Bronchial epithelial cell (primary cell): ENCODE results near the gene KCNG3. TPM values are rescaled to one million over a fixed set of nuclear protein-coding genes. Genes with fewer than 3 reads are reported as not detected.
"Not testable (repeated sequence)": the region's sequence is repeated elsewhere in the genome, so short reads cannot be mapped to it uniquely, and the experiment has no call there.

Experiments used
- DNase-seq: peaks from one replicate; pipeline ENCODE4 v3.0.0-alpha.2; 2010; ENCODE audit warnings: low read depth
- FAIRE-seq: peaks from 2 replicates; lab custom pipeline; 2011; peaks lifted over from hg19 to GRCh38; lab: Jason Lieb, UNC
- H3K27me3 ChIP-seq: 2 replicates; pipeline ENCODE4 v1.5.1; 2011; ENCODE audit warnings: low read length; ENCODE audit not compliant: control insufficient read depth, insufficient read depth
- H3K36me3 ChIP-seq: 2 replicates; pipeline ENCODE4 v1.5.1; 2011; ENCODE audit warnings: low read length; ENCODE audit not compliant: control insufficient read depth, insufficient read depth
- H3K4me3 ChIP-seq: 2 replicates; pipeline ENCODE4 v1.5.1; 2011; ENCODE audit warnings: mild to moderate bottlenecking, low read depth, low read length, control low read depth
- total RNA-seq: library from RNA; depleted of rRNA; stranded (reverse); fragments of >200 nt; gene quantifications from 2 replicates; pipeline ENCODE4 v1.2.1, GENCODE V29; 2014
- TF ChIP-seq, protein P1 (sequence below): IDR thresholded peaks from 2 replicates; pipeline ENCODE4 v1.5.1; 2011; ENCODE audit warnings: mild to moderate bottlenecking, moderate library complexity, low read length, control low read depth, inconsistent platforms; ENCODE audit not compliant: insufficient read depth, severe bottlenecking

The KCNG3 gene
- total RNA-seq, 1 donor from 2014 or later, result not detected

DNA sequence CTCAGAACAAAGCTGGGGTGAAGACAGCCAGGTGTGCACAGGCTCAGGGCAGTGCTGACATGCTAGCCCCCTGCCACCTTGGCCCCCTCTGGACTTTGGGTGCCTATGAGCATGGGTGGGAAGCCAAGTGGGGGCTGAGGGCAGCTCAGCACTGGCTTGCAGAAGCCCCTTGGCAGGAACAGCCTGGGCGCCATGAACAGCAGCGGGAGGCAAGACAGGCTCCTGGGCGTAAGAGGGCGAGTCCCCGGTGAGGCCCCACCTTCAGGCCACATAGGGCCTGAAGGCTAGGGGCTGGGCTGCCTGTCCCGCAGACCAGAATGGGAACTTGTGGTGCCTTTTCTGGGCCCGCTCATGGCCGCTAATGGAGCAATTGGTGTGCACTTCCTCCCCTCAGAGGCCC is 85.8 kb downstream of the KCNG3 start:
- Histone ChIP-seq H3K27me3 (no peaks in the 10 kb centered on the region), H3K4me3 (no peak overlapping the region), H3K36me3 (no peaks in the 10 kb centered on the region)
- no peak for DNase-seq
- FAIRE-seq, result no peak
- TF ChIP-seq, protein P1, sequence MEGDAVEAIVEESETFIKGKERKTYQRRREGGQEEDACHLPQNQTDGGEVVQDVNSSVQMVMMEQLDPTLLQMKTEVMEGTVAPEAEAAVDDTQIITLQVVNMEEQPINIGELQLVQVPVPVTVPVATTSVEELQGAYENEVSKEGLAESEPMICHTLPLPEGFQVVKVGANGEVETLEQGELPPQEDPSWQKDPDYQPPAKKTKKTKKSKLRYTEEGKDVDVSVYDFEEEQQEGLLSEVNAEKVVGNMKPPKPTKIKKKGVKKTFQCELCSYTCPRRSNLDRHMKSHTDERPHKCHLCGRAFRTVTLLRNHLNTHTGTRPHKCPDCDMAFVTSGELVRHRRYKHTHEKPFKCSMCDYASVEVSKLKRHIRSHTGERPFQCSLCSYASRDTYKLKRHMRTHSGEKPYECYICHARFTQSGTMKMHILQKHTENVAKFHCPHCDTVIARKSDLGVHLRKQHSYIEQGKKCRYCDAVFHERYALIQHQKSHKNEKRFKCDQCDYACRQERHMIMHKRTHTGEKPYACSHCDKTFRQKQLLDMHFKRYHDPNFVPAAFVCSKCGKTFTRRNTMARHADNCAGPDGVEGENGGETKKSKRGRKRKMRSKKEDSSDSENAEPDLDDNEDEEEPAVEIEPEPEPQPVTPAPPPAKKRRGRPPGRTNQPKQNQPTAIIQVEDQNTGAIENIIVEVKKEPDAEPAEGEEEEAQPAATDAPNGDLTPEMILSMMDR, result no peak

DNA sequence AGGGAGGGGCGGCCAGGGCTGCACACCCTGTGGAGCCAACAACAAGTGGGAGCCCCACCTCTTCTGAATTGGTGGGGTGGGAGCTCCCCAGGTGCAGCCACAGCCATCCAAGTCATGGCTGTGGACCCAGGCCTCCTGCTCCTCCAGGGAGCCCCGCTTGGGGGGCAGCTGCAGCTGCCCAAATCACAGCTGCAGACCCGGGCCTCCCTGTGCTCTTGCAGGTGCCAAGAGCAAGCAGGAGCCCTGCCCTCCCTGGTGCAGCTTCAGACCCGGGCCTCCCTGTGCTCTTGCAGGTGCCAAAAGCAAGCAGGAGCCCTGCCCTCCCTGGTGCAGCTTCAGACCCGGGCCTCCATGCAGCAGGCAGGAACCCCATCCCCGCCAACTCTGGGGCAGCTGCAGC is 86.3 kb downstream of the KCNG3 start:
- TF ChIP-seq, protein P1, result no peak
- H3K27me3 ChIP-seq, result no peaks in the 10 kb centered on the region
- no peak for DNase-seq
- FAIRE-seq, result no peak
- no peak overlapping the region for H3K4me3 ChIP-seq
- H3K36me3 ChIP-seq, result no peaks in the 10 kb centered on the region

DNA sequence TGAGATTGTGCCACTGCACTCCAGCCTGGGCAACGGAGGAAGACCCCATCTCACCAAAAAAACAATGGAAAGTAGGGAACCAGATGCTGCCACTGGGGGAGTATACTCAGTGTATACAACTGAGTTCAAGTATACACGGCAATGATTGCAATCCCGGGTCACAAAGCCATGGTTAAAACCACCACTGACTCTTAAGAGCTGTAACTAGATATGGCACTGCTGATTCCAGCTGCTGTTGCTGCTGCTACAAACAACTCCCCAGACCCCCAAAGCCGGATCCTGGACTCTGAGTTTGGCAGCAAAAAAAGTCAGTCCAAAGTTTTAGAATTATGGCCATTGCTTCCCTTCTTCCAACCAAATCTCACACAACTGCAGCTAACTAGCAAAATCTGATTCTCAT is 89.1 kb downstream of the KCNG3 start:
- FAIRE-seq, result no peak
- TF ChIP-seq, protein P1, result no peak

DNA sequence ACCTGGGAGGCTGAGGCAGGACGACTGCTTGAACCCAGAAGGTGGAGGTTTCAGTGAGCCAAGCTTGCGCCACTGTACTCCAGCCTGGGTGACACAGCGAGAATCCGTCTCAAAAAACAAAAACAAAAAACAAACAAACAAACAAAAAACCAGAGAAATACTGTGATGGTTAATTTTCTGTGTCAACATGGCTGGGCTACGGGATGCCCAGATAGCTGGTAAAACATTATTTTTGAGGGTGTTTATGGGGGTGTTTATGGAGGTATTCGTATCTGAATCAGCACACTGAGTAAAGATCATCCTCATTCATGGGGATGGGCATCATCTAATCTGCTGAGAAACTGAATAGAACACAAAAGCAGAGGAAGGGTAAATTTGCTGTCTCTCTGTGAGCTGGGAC is 92.0 kb downstream of the KCNG3 start:
- H3K27me3 ChIP-seq, result no peaks in the 10 kb centered on the region
- TF ChIP-seq, protein P1, result no peak
- no peak overlapping the region for H3K4me3 ChIP-seq
- DNase-seq (no peak), FAIRE-seq (peak; percentile 79)
- H3K36me3 ChIP-seq, result no peaks in the 10 kb centered on the region

More for the DNA sequence above, 89.1 kb downstream of the KCNG3 start:
- no peak overlapping the region for H3K4me3 ChIP-seq
- DNase-seq, result no peak
- H3K36me3 ChIP-seq, result no peaks in the 10 kb centered on the region
- no peaks in the 10 kb centered on the region for H3K27me3 ChIP-seq

DNA sequence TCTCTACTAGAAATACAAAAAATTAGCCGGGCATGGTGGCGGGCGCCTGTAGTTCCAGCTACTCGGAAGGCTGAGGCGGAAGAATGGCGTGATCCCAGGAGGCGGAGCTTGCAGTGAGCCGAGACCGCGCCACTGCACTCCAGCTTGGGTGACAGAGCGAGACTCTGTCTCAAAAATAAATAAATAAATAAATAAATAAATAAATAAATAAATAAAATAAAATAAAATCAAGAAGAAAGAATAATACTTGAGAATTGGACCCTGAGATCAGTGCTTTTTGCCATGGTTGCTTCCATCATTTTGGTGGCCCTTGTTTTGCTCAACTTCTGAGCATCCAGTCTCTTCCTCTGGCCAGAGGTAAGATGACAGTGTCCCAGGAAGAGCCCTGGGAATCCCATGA is 95.7 kb downstream of the KCNG3 start:
- not testable (repeated sequence) for H3K36me3 ChIP-seq, DNase-seq, H3K4me3 ChIP-seq, H3K27me3 ChIP-seq, FAIRE-seq

DNA sequence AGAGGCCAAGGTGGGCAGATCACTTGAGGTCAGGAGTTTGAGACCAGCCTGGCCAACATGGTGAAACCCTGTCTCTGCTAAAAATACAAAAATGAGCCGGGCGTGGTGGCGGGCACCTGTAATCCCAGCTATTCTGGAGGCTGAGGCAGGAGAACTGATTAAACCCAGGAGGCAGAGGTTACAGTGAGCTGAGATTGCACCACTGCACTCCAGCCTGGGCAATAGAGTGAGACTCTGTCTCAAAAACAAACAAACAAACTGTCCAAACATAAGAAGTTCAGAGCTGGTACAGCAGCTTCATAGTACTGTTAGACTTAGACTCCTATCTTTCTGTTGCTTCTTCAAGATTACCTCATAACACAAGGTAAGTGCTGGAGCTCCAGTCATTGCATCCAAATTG is 100.5 kb downstream of the KCNG3 start:
- not testable (repeated sequence) for H3K36me3 ChIP-seq, H3K4me3 ChIP-seq, DNase-seq, H3K27me3 ChIP-seq, FAIRE-seq

DNA sequence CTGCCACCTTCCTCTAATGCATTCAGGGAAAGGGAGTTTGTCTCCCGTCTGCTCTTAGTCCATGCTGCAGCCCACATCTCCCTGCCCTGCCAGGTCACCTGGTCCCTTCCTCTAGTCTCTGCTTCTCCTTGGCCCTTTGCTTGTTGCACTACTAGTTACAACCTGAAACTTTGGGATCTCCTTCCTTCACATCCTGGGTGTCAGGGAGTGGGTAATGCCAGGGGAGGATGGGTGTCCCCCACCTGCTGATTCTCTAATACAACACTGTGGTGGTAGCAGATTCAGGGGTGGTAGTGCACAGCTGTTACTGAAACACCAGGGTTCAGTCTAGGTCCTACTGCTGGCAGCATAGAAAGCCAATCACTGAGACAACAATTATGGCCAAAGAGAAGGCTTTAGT is 101.6 kb downstream of the KCNG3 start:
- TF ChIP-seq, protein P1, result no peak
- no peaks in the 10 kb centered on the region for H3K27me3 ChIP-seq
- DNase-seq (no peak), FAIRE-seq (no peak)
- no peak overlapping the region for H3K4me3 ChIP-seq
- H3K36me3 ChIP-seq, result no peaks in the 10 kb centered on the region
